ENCODE data around the gene SNX8. TPM values are rescaled to one million over a fixed set of nuclear protein-coding genes. Genes with fewer than 3 reads are reported as not detected.

SNX8 gene
- 12.1 and 14.0 TPM in 2 replicates for total RNA-seq

DNA sequence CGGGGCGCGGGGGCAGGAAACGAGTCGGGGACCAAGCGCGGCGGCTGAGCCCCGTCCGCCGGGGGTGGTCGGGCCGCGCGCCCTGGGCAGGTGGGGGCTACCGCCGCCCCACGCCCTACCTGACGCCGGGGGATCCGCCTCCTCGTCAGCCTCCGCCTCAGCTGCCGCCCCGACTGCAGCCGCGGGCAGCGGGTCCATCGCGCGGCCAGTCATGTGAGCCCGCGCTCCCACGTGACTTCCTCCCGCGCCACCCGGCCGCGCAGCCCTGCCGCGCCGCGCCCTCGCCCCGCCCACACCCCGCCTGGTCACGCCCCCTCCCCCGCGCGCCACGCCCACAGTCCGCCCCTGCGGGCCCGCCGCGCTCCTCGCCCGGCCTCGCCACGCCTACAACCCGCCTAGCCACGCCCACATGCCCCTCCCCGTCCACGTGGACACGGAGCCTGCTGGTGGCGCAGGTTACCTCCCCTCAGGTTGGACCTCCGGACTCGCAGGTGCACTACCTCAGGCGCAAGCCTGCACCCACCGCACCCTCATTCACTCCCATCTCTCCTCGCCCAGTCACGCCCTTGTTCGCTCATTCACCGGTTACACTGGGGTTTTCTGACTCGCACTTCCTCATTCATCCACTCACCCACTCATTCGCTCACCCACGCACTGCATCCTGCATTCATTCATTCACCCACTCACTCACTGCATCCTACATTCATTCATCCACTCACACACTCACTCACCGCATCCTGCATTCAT lies at the start of gene SNX8:
Gene SNX8, minus strand, starts transcription at position 233 of the 747 bp plus-strand sequence. Its CDS starts 20 bp downstream, at position 213.

GRCh38 chr7:2354186-2354938 lies 40.1 kb upstream of the SNX8 start, which contains the start of gene EIF3B:
Gene EIF3B (plus strand): TSS chr7:2354827. CDS start chr7:2354922, 95 bp downstream.

DNA sequence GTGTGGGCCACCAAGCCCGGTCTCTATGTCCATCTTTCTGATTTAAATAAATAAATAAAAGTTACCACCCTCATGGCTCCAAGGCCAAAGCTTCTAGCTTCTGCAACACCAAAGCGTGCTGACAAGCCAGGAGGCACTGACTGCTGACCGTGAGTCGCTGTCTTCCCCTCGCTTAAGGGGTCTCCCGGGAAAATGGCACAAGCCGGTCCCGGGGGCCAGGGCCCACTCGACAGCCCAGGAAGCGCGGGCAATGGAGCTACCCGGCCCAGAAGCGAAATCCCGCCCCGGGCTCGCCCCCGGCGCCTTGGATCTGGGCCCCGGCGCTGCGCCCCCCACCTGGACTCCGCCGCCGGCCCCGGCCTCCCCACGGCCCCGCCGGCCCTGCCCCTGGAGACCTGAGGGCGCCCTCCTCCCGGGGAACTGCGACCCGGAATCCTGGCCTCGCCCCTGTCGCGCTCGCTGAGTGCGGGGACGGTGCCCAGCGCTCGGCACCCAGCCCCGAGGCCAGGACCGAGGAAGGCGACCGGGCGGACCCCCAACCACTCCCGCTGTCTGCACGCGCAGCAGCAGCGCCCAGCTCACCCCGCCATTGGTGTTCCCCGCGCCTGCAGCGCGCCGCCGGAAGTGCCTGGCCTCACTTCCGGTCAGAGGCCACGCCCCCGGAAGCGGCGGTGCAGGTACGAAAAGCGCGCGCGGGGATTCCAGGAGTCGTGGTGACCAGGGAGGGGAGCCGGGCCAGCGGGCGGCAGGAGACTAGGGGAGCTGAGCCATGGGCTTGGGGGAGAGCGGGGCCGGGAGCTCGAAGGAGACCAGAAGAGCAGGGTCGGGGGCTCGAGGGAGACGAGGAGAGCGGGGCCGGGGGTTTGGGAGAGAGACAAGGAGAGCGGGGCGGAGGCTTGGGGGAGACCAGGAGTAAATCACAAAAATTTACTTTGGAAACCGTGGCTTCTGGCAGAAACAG lies 72.4 kb downstream of the SNX8 start, which contains the start of the genes MRM2 and NUDT1:
Gene MRM2, minus strand, starts transcription at position 626 of the 961 bp plus-strand sequence. Its CDS starts 36 bp downstream, at position 590.
Gene NUDT1, plus strand, starts transcription at position 647 of the 961 bp plus-strand sequence. CDS start 2,349 bp downstream, outside the sequence.

DNA sequence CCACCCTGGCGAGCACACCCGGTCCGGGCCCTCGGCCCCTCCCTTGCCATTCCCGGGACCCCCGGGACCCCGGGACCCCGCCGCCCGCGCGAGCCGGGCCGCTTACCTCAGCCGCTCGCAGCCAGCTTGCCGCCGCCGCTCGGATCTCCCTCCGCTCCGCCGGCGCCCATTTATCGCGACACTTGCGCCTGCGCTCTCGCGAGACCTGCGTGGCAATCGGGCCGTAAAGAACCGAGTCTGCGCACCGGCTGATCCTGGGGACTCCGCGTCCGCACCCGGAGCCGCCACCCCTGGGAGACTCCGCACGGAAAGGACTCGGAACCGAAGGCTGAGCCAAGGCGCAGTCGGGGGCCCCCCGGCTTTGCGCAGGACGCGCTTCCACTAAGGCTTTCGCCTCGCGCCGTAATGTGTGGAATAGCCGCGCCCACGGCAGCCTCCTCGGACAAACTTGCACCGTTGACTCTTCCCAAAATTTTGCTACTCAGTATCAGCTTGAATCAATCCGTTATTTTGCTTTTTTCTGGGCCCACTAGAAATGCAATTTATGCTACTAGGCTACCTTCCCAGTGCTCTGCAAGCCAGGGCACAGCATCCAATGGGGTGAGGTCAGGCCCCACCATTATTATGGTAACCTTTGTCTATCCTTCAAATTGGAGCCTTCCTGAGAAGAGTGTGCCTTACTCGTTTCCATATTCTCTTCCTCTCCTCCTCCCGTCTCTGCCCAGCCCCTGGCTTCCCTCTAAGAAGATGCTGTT lies 81.3 kb downstream of the SNX8 start, which contains the start of gene MAD1L1:
Gene MAD1L1, minus strand, starts transcription at position 180 of the 755 bp plus-strand sequence. CDS start 2,812 bp downstream, outside the sequence.

Other genes with a start within 250 kb of the SNX8 start
- gene MAD1L1, start 81.5 kb downstream of the SNX8 start, total RNA-seq = 29.8 and 33.6 TPM in 2 replicates
- gene MRM2, start 72.2 kb downstream of the SNX8 start, total RNA-seq = 12.4 and 15.5 TPM in 2 replicates
- 12.0 and 12.1 TPM in 2 replicates for gene NUDT1, start 72.2 kb downstream of the SNX8 start, total RNA-seq
- 250 and 275 TPM in 2 replicates for gene EIF3B, start 40.4 kb upstream of the SNX8 start, total RNA-seq
- gene CHST12, start 89.2 kb upstream of the SNX8 start, total RNA-seq = 8.2 and 9.1 TPM in 2 replicates
- not detected in 2 replicates for gene GRIFIN, start 162.0 kb upstream of the SNX8 start, total RNA-seq
- gene LFNG, start 205.3 kb upstream of the SNX8 start, total RNA-seq = 10.8 and 22.9 TPM in 2 replicates
- 25.1 and 33.6 TPM in 2 replicates for gene BRAT1, start 241.1 kb upstream of the SNX8 start, total RNA-seq
- gene IQCE, start 244.5 kb upstream of the SNX8 start, total RNA-seq = 8.2 and 9.5 TPM in 2 replicates